ENCODE results near the gene ATG101.
"Not testable (repeated sequence)": the region's sequence is repeated elsewhere in the genome, so short reads cannot be mapped to it uniquely, and the experiment has no call there.

ATG101 gene

DNA sequence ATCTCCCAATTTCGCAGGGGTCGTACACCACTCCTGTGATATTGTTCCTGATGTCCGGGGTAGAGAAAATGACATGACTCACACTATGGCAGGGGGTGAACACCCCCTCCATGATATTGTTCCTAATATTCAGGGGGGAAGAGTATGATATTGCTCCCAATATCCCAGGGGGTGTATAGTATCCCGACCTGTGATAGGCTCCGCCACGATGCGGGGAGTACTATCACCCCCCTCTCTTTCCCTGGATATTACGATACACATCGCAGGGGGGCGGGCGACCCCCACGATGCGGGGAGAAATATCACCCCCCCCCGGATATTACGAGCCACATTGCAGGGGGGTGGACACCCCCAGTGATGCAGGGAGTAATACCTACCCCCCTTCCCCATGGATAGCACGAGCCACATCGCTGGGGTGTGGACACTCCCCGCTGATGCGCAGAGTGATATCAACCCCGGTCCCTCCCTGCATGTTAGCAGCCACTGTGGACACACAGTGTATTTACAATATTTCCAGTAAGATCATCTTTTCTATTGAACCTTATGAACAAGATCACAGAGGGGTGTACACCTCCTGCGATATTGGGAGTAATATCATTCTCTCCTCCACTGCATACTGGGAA, 27.4 kb downstream of the ATG101 start:
- DNase-seq (ENCODE audit: low spot score): no peak

GRCh38 chr12:52104431-52105089, 34.8 kb downstream of the ATG101 start:
- DNase-seq (ENCODE audit: low spot score): not testable (repeated sequence)

DNA sequence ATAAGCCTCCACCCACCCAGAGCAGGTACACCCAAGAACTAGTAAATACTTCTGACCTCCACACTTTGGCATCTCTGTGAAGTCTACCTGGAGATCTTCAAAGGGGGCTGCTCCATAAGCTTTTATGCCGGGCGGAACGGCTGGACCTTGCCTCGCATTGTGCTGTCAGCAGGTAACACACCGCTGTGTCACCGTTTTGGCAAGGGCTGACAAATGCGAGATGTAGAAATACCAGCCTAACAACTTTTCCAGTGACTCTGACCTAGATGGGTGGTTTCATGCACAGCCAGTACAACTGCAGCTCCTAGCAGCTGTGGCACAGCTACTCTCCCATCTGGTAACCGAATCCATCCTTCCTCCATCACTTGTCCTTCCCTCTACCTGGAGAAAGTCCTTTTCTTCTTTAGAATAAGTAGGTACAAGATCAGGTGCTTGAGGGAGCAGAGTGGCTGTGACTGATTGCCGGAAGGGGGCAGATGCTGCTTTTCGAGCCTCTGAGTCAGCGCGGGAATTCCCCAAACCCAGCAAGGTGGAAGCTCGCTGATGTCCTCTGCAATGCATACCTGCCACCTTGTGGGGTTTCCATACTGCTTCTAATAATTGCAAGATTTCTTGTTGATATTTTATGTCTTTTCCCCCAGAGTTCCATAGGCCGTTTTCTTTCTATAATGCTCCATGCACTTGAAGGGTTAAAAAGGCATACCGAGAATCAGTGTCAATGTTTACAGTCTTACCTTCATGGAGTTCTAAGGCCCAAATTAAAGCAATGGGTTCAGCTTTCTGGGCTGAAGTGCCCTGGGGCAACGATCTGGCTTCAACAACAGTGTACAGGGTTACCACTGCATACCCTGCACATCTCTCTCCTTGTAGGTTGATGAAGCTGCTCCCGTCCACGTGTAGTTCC, 46.7 kb downstream of the ATG101 start:
- DNase-seq (ENCODE audit: low spot score): peak; percentile 60

DNA sequence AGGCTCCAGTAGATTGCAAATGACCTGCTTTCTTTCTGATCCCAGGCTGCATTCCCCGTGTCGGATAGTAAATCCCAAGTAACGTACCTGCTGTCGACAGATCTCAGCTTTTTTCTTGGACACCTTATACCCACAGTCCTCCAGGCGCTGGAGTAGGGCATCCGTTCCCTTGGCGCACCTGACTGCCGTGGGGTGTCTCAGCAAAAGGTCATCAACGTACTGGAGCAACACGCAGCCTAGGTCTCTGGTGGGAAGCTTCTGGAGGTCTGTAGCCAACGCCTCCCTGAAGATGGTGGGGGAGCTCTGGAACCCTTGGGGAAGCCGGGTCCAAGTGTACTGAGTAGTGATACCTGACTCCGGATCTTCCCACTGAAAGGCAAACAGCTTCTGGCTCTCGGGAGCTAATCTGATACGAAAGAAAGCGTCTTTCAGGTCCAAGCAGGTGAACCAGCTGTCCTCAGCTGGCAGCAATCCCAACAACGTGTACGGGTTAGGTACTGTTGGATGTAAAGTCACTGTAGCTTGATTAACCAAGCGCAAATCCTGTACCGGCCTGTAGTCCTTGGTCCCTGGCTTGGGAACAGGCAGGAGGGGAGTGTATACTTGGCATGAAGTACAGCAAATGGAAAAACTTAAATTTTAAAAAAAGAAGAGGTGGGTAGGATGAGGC, 48.2 kb downstream of the ATG101 start:
- not testable (repeated sequence) for DNase-seq (ENCODE audit: low spot score)

- peak; percentile 26 for DNase-seq (ENCODE audit: low spot score)
Observed at GRCh38 chr12:52119398-52120254, 49.8 kb downstream of the ATG101 start.

DNA sequence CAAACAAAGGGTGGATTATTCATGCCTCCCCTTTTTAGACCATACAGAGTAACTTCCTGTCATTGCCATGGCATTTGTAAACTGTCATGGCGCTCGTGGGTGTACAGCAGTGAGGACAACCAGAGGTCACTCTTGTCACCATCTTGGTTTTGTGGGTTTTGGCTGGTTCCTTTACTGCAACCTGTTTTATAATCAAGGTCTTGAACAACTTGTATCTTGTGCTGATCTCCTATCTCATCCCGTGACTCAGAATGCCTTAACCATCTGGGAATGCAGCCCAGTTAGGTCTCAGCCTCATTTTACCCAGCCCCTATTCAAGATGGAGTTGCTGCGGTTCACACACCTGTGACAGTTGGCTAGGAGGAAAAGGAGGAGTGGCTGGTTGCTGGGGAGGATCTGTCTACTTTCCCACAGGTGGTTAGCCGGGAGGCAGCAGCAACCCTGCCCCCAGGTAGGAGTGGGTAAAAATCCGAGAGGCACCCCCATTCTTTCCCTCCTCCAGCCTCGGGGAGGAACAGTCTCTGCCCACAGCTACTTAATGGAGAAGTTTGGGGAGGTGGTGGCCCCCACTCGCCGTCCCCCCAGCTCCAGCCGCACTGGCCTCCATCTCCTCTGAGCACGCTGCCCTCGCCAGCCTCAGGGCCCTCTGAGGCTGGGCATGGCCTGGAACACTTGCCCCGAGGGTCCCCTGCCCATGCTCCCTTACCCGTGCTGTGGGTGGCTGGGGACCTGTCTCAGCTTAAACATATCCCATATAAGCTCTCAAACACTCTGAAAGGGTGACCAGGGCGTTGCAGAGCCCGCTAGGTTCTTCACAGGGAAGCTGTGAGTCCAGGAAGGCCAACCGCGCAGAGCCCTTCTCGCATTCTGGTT, 51.4 kb downstream of the ATG101 start:
- no peak for DNase-seq (ENCODE audit: low spot score)

GRCh38 chr12:52121824-52122539, 52.2 kb downstream of the ATG101 start:
- DNase-seq (ENCODE audit: low spot score): peak; percentile 59

- no peak for DNase-seq (ENCODE audit: low spot score)
Observed at GRCh38 chr12:52122540-52122871, 52.7 kb downstream of the ATG101 start.

- no peak for DNase-seq (ENCODE audit: low spot score)
Observed at GRCh38 chr12:52122904-52123303, 53.1 kb downstream of the ATG101 start.

DNA sequence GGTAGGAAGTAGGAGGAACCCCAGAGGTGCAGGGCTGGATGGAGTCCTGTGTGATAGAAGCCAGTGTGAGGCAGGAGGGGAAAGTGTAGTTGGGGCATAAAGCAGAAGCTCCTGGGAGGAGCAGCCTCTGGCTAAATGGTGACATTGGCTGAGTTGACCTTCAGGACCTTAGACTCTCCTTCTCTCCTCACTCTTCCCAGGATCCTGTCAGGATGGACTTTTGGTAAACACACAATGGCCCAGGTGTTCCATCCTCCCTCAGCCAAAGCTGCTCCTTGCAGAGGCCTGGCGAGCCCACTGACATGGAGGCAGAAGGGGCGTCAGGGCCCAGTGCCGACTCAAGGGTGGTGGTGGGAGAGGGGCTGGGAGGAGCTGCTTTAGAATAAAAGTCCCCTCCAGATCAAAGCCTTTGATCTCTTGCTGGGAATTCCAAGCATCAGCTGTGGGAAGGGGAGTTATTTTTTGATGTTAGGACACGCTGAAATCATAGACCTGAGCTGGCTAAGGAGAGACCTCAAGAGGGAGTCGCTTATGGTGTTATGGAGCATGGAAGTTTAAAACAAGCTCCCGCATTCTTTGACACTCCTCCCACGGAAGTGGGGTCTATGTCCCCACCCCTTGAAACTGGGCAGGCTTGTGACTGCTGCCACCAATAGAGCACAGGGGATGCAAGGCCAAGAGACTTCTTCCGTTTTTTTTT, 53.9 kb downstream of the ATG101 start:
- no peak for DNase-seq (ENCODE audit: low spot score)

GRCh38 chr12:52125476-52125900, 55.7 kb downstream of the ATG101 start:
- DNase-seq (ENCODE audit: low spot score): no peak

GRCh38 chr12:52126050-52126604, 56.3 kb downstream of the ATG101 start:
- DNase-seq (ENCODE audit: low spot score): no peak
